SK-N-SH (cell line): ENCODE measurements around the gene FSTL5. TPM values are rescaled to one million over a fixed set of nuclear protein-coding genes. Genes with fewer than 3 reads are reported as not detected.

Experiments
- CTCF ChIA-PET: fragments of 300-600, 350-600 bp; formaldehyde crosslinking; extraction: SDS; loops from one replicate; lab custom pipeline; 2021; lab: Yijun Ruan, JAX
- POLR2A ChIA-PET: fragments of 350-600 bp; sonication (Branson Sonifier 250); formaldehyde crosslinking; extraction: SDS; loops from one replicate; lab custom pipeline; 2020; ENCODE audit warnings: antibody characterized with exemption, inconsistent platforms; lab: Yijun Ruan, JAX
- DNase-seq: peaks from one replicate; pipeline ENCODE4 v3.0.0; 2012
- H2AFZ ChIP-seq: fragments of 200-600 bp; sonication (generic); 2 replicates; pipeline ENCODE4 v1.8.1; 2016; ENCODE audit warnings: antibody characterized with exemption, mild to moderate bottlenecking, low read depth
- H3F3A ChIP-seq: fragments of 200-600 bp; sonication (generic); replicated peaks from 2 replicates; pipeline ENCODE3; 2016; ENCODE audit warnings: antibody characterized with exemption, mild to moderate bottlenecking; ENCODE audit not compliant: insufficient read depth
- H3K27ac ChIP-seq, 2 experiments: fragments of 200-500 bp in 1 of 2; fragments of 200-600 bp in 1 of 2; sonication (Bioruptor generic) in 1 of 2; sonication (generic), shearing (Covaris generic) in 1 of 2; 2 replicates each; pipeline versions ENCODE4 v1.5.1 to v1.6.1; 2014 to 2016; ENCODE audit warnings: low read depth in 2 of 2, inconsistent platforms in 1 of 2, low read length in 1 of 2, mild to moderate bottlenecking in 1 of 2, mixed read lengths in 1 of 2
- H3K27me3 ChIP-seq: fragments of 200-600 bp; sonication (generic), shearing (Covaris generic); 2 replicates; pipeline ENCODE4 v1.6.1; 2016; ENCODE audit warnings: mixed run types; ENCODE audit not compliant: insufficient read depth
- H3K36me3 ChIP-seq, 2 experiments: fragments of 200-500 bp in 1 of 2; fragments of 200-600 bp in 1 of 2; sonication (Bioruptor generic) in 1 of 2; sonication (generic) in 1 of 2; replicated peaks in 1 of 2; 2 replicates each; pipeline versions ENCODE3 to v1.5.1; 2014 to 2016; ENCODE audit warnings: low read length in 1 of 2, mild to moderate bottlenecking in 1 of 2; ENCODE audit not compliant: insufficient read depth in 2 of 2, control insufficient read depth in 1 of 2
- H3K4me1 ChIP-seq, 2 experiments: fragments of 200-500 bp in 1 of 2; fragments of 200-600 bp in 1 of 2; sonication (Bioruptor generic) in 1 of 2; sonication (generic), shearing (Covaris generic) in 1 of 2; 2 replicates each; pipeline versions ENCODE4 v1.5.1 to v1.6.1; 2014 to 2016; ENCODE audit warnings: low read depth in 1 of 2, low read length in 1 of 2, mixed run types in 1 of 2; ENCODE audit not compliant: insufficient read depth in 2 of 2, control insufficient read depth in 1 of 2
- H3K4me2 ChIP-seq: fragments of 200-600 bp; sonication (generic), shearing (Covaris generic); 2 replicates; pipeline ENCODE4 v1.6.1; 2017; ENCODE audit warnings: mixed run types
- H3K4me3 ChIP-seq, 2 experiments: fragments of 200-500 bp in 1 of 2; fragments of 200-600 bp in 1 of 2; sonication (Bioruptor generic) in 1 of 2; sonication (generic), shearing (Covaris generic) in 1 of 2; 2 replicates each; pipeline versions ENCODE4 v1.5.1 to v1.8.1; 2014 to 2016; ENCODE audit warnings: low read depth in 2 of 2, inconsistent platforms in 1 of 2, low read length in 1 of 2, mild to moderate bottlenecking in 1 of 2, mixed read lengths in 1 of 2, moderate library complexity in 1 of 2
- H3K79me2 ChIP-seq: fragments of 200-600 bp; sonication (generic); 2 replicates; pipeline ENCODE4 v1.8.1; 2017; ENCODE audit warnings: mild to moderate bottlenecking; ENCODE audit not compliant: insufficient read depth
- H3K9ac ChIP-seq: fragments of 200-600 bp; sonication (generic); 2 replicates; pipeline ENCODE4 v1.6.1; 2017; ENCODE audit warnings: mixed run types
- H3K9me2 ChIP-seq: fragments of 200-600 bp; sonication (generic); 2 replicates; pipeline ENCODE4 v1.6.1; 2017; ENCODE audit warnings: mixed run types
- H3K9me3 ChIP-seq: fragments of 200-600 bp; sonication (generic); 2 replicates; pipeline ENCODE4 v1.6.1; 2017; ENCODE audit warnings: mixed run types, mild to moderate bottlenecking, moderate library complexity
- H4K20me1 ChIP-seq: fragments of 200-600 bp; sonication (generic); 2 replicates; pipeline ENCODE4 v1.6.1; 2017; ENCODE audit warnings: mild to moderate bottlenecking, mixed run types; ENCODE audit not compliant: insufficient read depth
- CHD2 ChIP-seq: fragments of 150-350 bp; IDR thresholded peaks from 2 replicates; pipeline ENCODE4 v1.6.1; 2018; ENCODE audit warnings: low read length; ENCODE audit not compliant: partially characterized antibody
- ELF1 ChIP-seq: IDR thresholded peaks from 2 replicates; pipeline ENCODE4 v1.4.0; 2012
- EP300 ChIP-seq, 2 experiments: IDR thresholded peaks; 2 replicates each; pipeline versions ENCODE4 v1.4.0 to v1.6.1; 2012; ENCODE audit warnings: borderline replicate concordance in 1 of 2, low read depth in 1 of 2, low read length in 1 of 2
- FOXJ3 ChIP-seq: sonication (generic); formaldehyde crosslinking; IDR thresholded peaks from 2 replicates; pipeline ENCODE4 v1.5.1; 2020; ENCODE audit warnings: mild to moderate bottlenecking, missing genetic modification reagents
- GATA2 ChIP-seq: sonication (generic); formaldehyde crosslinking; IDR thresholded peaks from 2 replicates; pipeline ENCODE4 v1.5.0; 2020; ENCODE audit warnings: mild to moderate bottlenecking, missing genetic modification reagents
- NFIC ChIP-seq: IDR thresholded peaks from 2 replicates; pipeline ENCODE4 v1.4.0; 2012; ENCODE audit warnings: borderline replicate concordance
- POLR2AphosphoS5 ChIP-seq: IDR thresholded peaks from 2 replicates; pipeline ENCODE4 v1.6.1; 2012; ENCODE audit warnings: low read depth, low read length
- RCOR1 ChIP-seq: fragments of 150-350 bp; IDR thresholded peaks from 2 replicates; pipeline ENCODE4 v1.6.1; 2017; ENCODE audit warnings: antibody characterized with exemption, low read length
- RFX5 ChIP-seq: IDR thresholded peaks from 2 replicates; pipeline ENCODE4 v1.6.1; 2012; ENCODE audit warnings: mild to moderate bottlenecking, improper control_type of control experiment, low read length
- RXRA ChIP-seq: IDR thresholded peaks from 2 replicates; pipeline ENCODE4 v1.4.0; 2012; ENCODE audit warnings: low read depth, mild to moderate bottlenecking, borderline replicate concordance
- SIN3A ChIP-seq: IDR thresholded peaks from 2 replicates; pipeline ENCODE4 v1.6.1; 2012; ENCODE audit warnings: low read depth, mild to moderate bottlenecking, low read length, moderate library complexity, borderline replicate concordance
- SMC3 ChIP-seq: IDR thresholded peaks from 2 replicates; pipeline ENCODE4 v1.6.1; 2012; ENCODE audit warnings: low read depth, low read length, improper control_type of control experiment
- TAF1 ChIP-seq: IDR thresholded peaks from 2 replicates; pipeline ENCODE4 v1.6.1; 2012; ENCODE audit warnings: low read depth, mild to moderate bottlenecking, low read length, moderate library complexity, borderline replicate concordance
- TEAD4 ChIP-seq: IDR thresholded peaks from 2 replicates; pipeline ENCODE4 v1.4.0; 2012; ENCODE audit warnings: mild to moderate bottlenecking, borderline replicate concordance; ENCODE audit not compliant: insufficient read depth
- YY1 ChIP-seq: IDR thresholded peaks from 2 replicates; pipeline ENCODE4 v1.4.0; 2012; ENCODE audit warnings: low read depth, mild to moderate bottlenecking
- WGBS: methylation state at CpG from one replicate; pipeline ENCODE4 v1.1.6; 2017; ENCODE audit warnings: low lambda C conversion rate; 5-methylcytosine and 5-hydroxymethylcytosine counted together
- polyA plus RNA-seq, 3 experiments: library from polyadenylated mRNA; depleted of rRNA; stranded (reverse); fragments of >200 nt; gene quantifications; 2 replicates each; pipeline ENCODE4 v1.2.3, GENCODE V29; 2012
- TF ChIP-seq, protein P1 (sequence below): fragments of 200-600 bp; sonication (generic); IDR thresholded peaks from 2 replicates; pipeline ENCODE4 v1.6.1; 2017; ENCODE audit warnings: antibody characterized with exemption, mild to moderate bottlenecking, moderate library complexity
- TF ChIP-seq, protein P2 (sequence below): IDR thresholded peaks from 2 replicates; pipeline ENCODE4 v1.6.1; 2012; ENCODE audit warnings: mild to moderate bottlenecking, low read depth, low read length, moderate library complexity

FSTL5 gene
- polyA plus RNA-seq, 1 of the 3 experiments (the other 2 are of a cell fraction), result 0.07 TPM

DNA sequence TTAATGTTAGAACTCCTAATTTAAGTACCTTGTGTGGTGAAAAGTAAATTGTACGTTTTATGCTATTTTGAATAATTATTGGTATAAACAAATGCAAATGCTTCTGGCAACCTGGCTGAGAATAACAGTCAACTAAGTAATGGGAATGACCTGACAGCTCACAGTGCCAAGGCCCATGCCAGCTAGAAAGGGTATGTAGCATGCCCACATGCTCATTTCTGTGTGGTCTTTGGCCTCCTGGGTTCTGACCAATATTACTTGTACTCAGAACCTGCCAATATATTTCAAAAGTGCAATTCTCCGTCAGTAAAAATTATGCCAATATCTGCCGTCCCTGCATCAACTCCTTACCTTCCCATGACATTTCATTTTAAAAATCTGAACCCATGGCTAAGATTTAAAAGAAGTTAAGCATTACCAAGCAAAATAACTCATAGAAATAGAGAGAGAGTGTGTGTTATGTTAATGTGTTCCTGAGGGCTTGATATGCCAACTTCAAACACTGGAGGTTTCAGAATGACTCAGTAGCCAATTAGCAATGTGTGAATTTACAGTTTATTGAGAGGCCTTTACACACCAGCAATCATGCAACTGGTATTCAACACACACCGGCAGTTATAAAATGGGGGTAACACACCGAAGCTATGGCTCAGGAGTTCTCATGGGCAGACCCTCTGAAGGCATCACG is 820.8 kb downstream of the FSTL5 start:
- no peak overlapping the region for H3K27ac ChIP-seq
- no peaks in the 10 kb centered on the region for H3K36me3 ChIP-seq
- no peak overlapping the region for H3K4me3 ChIP-seq
- H3K27me3 ChIP-seq, result no peaks in the 10 kb centered on the region
- H3K9me2 ChIP-seq, result no peaks in the 10 kb centered on the region
- no peak overlapping the region for H3K4me2 ChIP-seq
- POLR2A ChIA-PET, result no interaction called here
- no peak for DNase-seq
- 44% methylated on average over 6 of the region's 6 CpGs for WGBS
- H3K9ac ChIP-seq, result no peak overlapping the region
- no peaks in the 10 kb centered on the region for H3K79me2 ChIP-seq
- H3K4me1 ChIP-seq, result no peaks in the 10 kb centered on the region
- CTCF ChIA-PET, result no interaction called here
- no peak for TF ChIP-seq NFIC
- no peak for TF ChIP-seq YY1
- no peak for TF ChIP-seq SIN3A
- TF ChIP-seq FOXJ3, result no peak
- no peak for TF ChIP-seq ELF1
- TF ChIP-seq GATA2 (CRISPR knock-in tag), result no peak
- TF ChIP-seq SMC3, result no peak
- TF ChIP-seq RCOR1, result no peak
- no peak for TF ChIP-seq EP300 (IDR thresholded peaks at IDR 0.05; ENCODE audit: borderline replicate concordance in 1 of 2, low read depth in 1 of 2, low read length in 1 of 2)
- TF ChIP-seq TEAD4, result no peak
- no peak for TF ChIP-seq RXRA
- TF ChIP-seq, protein P1, sequence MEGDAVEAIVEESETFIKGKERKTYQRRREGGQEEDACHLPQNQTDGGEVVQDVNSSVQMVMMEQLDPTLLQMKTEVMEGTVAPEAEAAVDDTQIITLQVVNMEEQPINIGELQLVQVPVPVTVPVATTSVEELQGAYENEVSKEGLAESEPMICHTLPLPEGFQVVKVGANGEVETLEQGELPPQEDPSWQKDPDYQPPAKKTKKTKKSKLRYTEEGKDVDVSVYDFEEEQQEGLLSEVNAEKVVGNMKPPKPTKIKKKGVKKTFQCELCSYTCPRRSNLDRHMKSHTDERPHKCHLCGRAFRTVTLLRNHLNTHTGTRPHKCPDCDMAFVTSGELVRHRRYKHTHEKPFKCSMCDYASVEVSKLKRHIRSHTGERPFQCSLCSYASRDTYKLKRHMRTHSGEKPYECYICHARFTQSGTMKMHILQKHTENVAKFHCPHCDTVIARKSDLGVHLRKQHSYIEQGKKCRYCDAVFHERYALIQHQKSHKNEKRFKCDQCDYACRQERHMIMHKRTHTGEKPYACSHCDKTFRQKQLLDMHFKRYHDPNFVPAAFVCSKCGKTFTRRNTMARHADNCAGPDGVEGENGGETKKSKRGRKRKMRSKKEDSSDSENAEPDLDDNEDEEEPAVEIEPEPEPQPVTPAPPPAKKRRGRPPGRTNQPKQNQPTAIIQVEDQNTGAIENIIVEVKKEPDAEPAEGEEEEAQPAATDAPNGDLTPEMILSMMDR, result no peak
- no peak for TF ChIP-seq RFX5
- no peak for TF ChIP-seq TAF1
- no peak for TF ChIP-seq CHD2
- TF ChIP-seq, protein P2, sequence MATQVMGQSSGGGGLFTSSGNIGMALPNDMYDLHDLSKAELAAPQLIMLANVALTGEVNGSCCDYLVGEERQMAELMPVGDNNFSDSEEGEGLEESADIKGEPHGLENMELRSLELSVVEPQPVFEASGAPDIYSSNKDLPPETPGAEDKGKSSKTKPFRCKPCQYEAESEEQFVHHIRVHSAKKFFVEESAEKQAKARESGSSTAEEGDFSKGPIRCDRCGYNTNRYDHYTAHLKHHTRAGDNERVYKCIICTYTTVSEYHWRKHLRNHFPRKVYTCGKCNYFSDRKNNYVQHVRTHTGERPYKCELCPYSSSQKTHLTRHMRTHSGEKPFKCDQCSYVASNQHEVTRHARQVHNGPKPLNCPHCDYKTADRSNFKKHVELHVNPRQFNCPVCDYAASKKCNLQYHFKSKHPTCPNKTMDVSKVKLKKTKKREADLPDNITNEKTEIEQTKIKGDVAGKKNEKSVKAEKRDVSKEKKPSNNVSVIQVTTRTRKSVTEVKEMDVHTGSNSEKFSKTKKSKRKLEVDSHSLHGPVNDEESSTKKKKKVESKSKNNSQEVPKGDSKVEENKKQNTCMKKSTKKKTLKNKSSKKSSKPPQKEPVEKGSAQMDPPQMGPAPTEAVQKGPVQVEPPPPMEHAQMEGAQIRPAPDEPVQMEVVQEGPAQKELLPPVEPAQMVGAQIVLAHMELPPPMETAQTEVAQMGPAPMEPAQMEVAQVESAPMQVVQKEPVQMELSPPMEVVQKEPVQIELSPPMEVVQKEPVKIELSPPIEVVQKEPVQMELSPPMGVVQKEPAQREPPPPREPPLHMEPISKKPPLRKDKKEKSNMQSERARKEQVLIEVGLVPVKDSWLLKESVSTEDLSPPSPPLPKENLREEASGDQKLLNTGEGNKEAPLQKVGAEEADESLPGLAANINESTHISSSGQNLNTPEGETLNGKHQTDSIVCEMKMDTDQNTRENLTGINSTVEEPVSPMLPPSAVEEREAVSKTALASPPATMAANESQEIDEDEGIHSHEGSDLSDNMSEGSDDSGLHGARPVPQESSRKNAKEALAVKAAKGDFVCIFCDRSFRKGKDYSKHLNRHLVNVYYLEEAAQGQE, result no peak
- TF ChIP-seq POLR2AphosphoS5, result no peak
- H3K9me3 ChIP-seq, result no peaks in the 10 kb centered on the region
- no peak overlapping the region for H2AFZ ChIP-seq
- no peaks in the 10 kb centered on the region for H3F3A ChIP-seq
- H4K20me1 ChIP-seq, result no peaks in the 10 kb centered on the region
